Measurements from ENCODE around the gene TGFBR1.

Gene TGFBR1

GRCh38 chr9:99085949-99086948 is 18.7 kb upstream of the TGFBR1 start:
- ATAC-seq, result no peak

DNA sequence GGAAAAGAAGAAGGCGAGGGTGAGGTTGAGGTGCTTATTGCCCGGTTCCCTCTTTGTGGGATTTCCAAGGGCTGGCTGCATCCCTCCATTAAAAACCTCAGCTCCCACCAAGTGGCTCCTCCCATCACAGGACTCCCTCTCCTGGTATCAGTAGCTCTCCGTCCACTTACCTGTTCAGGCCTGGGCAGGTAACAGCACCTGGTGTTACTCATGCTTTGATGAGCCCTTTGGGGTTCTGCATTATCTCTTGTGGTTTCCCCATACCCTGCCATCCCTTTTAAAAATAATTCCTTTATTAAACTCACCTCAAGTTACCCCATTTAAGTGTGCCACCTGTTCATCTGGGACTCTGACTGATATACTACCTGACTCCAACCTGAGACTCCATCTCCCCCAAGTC is 17.5 kb upstream of the TGFBR1 start:
- TF ChIP-seq ZFP3 (CRISPR knock-in tag; IDR thresholded peaks at IDR 0.05) (no peak), CREB5 (CRISPR knock-in tag; IDR thresholded peaks at IDR 0.05; ENCODE audit: low read depth) (no peak), ZNF70 (CRISPR knock-in tag; IDR thresholded peaks at IDR 0.05) (no peak), PPARA (CRISPR knock-in tag; IDR thresholded peaks at IDR 0.05; ENCODE audit: borderline replicate concordance) (no peak), PATZ1 (CRISPR knock-in tag; IDR thresholded peaks at IDR 0.05; ENCODE audit: borderline replicate concordance) (no peak), ESRRG (CRISPR knock-in tag; IDR thresholded peaks at IDR 0.05) (no peak), ZNF8 (CRISPR knock-in tag; IDR thresholded peaks at IDR 0.05) (no peak), SNAI2 (CRISPR knock-in tag; IDR thresholded peaks at IDR 0.05) (no peak), ARNTL (CRISPR knock-in tag; IDR thresholded peaks at IDR 0.05; ENCODE audit: borderline replicate concordance, low read depth) (no peak), TOX (CRISPR knock-in tag; IDR thresholded peaks at IDR 0.05; ENCODE audit: borderline replicate concordance) (no peak), TSHZ2 (CRISPR knock-in tag; IDR thresholded peaks at IDR 0.05) (no peak), RARB (CRISPR knock-in tag; IDR thresholded peaks at IDR 0.05) (no peak), ZFP30 (CRISPR knock-in tag; IDR thresholded peaks at IDR 0.05) (no peak), POU6F1 (CRISPR knock-in tag; IDR thresholded peaks at IDR 0.05; ENCODE audit: borderline replicate concordance, low read depth) (no peak), GLIS3 (CRISPR knock-in tag; IDR thresholded peaks at IDR 0.05) (no peak), TCF4 (CRISPR knock-in tag; IDR thresholded peaks at IDR 0.05; ENCODE audit: borderline replicate concordance) (no peak), ZNF565 (CRISPR knock-in tag; conservative IDR thresholded peaks at IDR 0.05; ENCODE audit: low read depth) (no peak), OSR1 (CRISPR knock-in tag; IDR thresholded peaks at IDR 0.05) (no peak)
- TF ChIP-seq, protein P1, sequence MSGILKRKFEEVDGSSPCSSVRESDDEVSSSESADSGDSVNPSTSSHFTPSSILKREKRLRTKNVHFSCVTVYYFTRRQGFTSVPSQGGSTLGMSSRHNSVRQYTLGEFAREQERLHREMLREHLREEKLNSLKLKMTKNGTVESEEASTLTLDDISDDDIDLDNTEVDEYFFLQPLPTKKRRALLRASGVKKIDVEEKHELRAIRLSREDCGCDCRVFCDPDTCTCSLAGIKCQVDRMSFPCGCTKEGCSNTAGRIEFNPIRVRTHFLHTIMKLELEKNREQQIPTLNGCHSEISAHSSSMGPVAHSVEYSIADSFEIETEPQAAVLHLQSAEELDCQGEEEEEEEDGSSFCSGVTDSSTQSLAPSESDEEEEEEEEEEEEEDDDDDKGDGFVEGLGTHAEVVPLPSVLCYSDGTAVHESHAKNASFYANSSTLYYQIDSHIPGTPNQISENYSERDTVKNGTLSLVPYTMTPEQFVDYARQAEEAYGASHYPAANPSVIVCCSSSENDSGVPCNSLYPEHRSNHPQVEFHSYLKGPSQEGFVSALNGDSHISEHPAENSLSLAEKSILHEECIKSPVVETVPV (CRISPR knock-in tag; IDR thresholded peaks at IDR 0.05), result no peak
- ATAC-seq, result no peak

More at GRCh38 chr9:99085949-99086948, 18.7 kb upstream of the TGFBR1 start:
- TF ChIP-seq TCF4 (CRISPR knock-in tag; IDR thresholded peaks at IDR 0.05; ENCODE audit: borderline replicate concordance), result no peak
- no peak for TF ChIP-seq ZFP3 (CRISPR knock-in tag; IDR thresholded peaks at IDR 0.05)
- no peak for TF ChIP-seq PPARA (CRISPR knock-in tag; IDR thresholded peaks at IDR 0.05; ENCODE audit: borderline replicate concordance)
- no peak for TF ChIP-seq ISL1 (CRISPR knock-in tag; IDR thresholded peaks at IDR 0.05)
- no peak for TF ChIP-seq ESRRG (CRISPR knock-in tag; IDR thresholded peaks at IDR 0.05)
- TF ChIP-seq POU6F1 (CRISPR knock-in tag; IDR thresholded peaks at IDR 0.05; ENCODE audit: borderline replicate concordance, low read depth), result no peak
- TF ChIP-seq GLIS3 (CRISPR knock-in tag; IDR thresholded peaks at IDR 0.05), result no peak

All from SK-N-SH treated with all-trans-retinoic acid at 6 μM for 48 hours (cell line).